KMS-11 (cell line): Measurements from ENCODE around the gene FLNB.

ENCODE experiments used
- H2AFZ ChIP-seq: fragments of 200-600 bp; sonication (generic); 2 replicates; pipeline ENCODE4 v1.6.1; 2016; ENCODE audit warnings: antibody characterized with exemption, mixed run types, low read depth
- H3K27ac ChIP-seq: fragments of 200-600 bp; sonication (generic); 2 replicates; pipeline ENCODE4 v1.6.1; 2016; ENCODE audit warnings: mild to moderate bottlenecking, mixed run types
- H3K27me3 ChIP-seq: fragments of 200-600 bp; sonication (generic); 2 replicates; pipeline ENCODE4 v1.6.1; 2017; ENCODE audit warnings: mild to moderate bottlenecking, low read depth, mixed run types, moderate library complexity; ENCODE audit not compliant: insufficient read depth
- H3K36me3 ChIP-seq: fragments of 200-600 bp; sonication (generic); 2 replicates; pipeline ENCODE4 v1.6.1; 2017; ENCODE audit warnings: mild to moderate bottlenecking, mixed run types; ENCODE audit not compliant: insufficient read depth
- H3K4me1 ChIP-seq: fragments of 200-600 bp; sonication (generic); 2 replicates; pipeline ENCODE4 v1.6.1; 2016; ENCODE audit warnings: mild to moderate bottlenecking, low read depth, mixed run types; ENCODE audit not compliant: poor library complexity, severe bottlenecking
- H3K4me2 ChIP-seq: fragments of 200-600 bp; sonication (generic); 2 replicates; pipeline ENCODE4 v1.7.0; 2016; ENCODE audit warnings: mild to moderate bottlenecking, mixed run types
- H3K4me3 ChIP-seq: fragments of 200-600 bp; sonication (generic); IDR thresholded peaks from 2 replicates; pipeline ENCODE4 v1.6.1; 2017; ENCODE audit warnings: low read depth, low read length, mixed read lengths; ENCODE audit not compliant: insufficient read depth
- H3K79me2 ChIP-seq: fragments of 200-600 bp; sonication (generic); 2 replicates; pipeline ENCODE4 v1.6.1; 2016; ENCODE audit warnings: low read depth, mixed run types; ENCODE audit not compliant: insufficient read depth
- H3K9ac ChIP-seq: fragments of 200-600 bp; sonication (generic); 2 replicates; pipeline ENCODE4 v1.6.1; 2016; ENCODE audit warnings: mild to moderate bottlenecking, mixed run types
- H4K20me1 ChIP-seq: fragments of 200-600 bp; sonication (generic); 2 replicates; pipeline ENCODE4 v1.6.1; 2016; ENCODE audit warnings: mild to moderate bottlenecking, mixed run types; ENCODE audit not compliant: insufficient read depth
- TF ChIP-seq, protein P1 (sequence below): fragments of 200-600 bp; sonication (generic); conservative IDR thresholded peaks from 2 replicates; pipeline ENCODE4 v1.6.1; 2017; ENCODE audit warnings: low read depth, mild to moderate bottlenecking, antibody characterized with exemption, low read length, moderate library complexity, mixed read lengths

Gene FLNB

DNA sequence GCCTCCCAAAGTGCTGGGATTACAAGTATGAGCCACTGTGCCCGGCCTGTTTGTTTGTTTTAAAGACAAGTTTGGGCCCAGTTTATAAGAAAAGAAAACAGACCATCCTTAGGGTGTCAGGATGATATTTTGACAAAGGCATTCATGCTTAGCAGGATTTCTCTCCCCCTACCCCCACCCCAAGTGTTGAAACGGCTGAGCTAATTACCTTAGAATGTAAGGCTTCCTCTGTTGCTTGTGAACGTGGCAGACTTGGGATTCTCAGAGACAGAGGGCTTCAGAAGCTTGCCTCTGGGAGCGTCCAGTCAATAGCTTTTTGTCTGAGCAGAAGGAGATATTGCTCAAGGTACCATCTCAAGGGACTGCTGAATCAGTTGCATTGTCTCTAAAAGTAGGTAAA lies 24.0 kb downstream of the FLNB start:
- Histone ChIP-seq H3K27ac (no peak overlapping the region), H3K27me3 (no peaks in the 10 kb centered on the region; the same call in 1 of the 2 replicates), H4K20me1 (no peaks in the 10 kb centered on the region), H2AFZ (no peak overlapping the region), H3K9ac (no peak overlapping the region), H3K4me3 (no peak overlapping the region), H3K79me2 (no peaks in the 10 kb centered on the region), H3K4me1 (peaks cover 33% of the 10 kb centered on the region), H3K4me2 (no peak overlapping the region), H3K36me3 (no peaks in the 10 kb centered on the region)
- TF ChIP-seq, protein P1, sequence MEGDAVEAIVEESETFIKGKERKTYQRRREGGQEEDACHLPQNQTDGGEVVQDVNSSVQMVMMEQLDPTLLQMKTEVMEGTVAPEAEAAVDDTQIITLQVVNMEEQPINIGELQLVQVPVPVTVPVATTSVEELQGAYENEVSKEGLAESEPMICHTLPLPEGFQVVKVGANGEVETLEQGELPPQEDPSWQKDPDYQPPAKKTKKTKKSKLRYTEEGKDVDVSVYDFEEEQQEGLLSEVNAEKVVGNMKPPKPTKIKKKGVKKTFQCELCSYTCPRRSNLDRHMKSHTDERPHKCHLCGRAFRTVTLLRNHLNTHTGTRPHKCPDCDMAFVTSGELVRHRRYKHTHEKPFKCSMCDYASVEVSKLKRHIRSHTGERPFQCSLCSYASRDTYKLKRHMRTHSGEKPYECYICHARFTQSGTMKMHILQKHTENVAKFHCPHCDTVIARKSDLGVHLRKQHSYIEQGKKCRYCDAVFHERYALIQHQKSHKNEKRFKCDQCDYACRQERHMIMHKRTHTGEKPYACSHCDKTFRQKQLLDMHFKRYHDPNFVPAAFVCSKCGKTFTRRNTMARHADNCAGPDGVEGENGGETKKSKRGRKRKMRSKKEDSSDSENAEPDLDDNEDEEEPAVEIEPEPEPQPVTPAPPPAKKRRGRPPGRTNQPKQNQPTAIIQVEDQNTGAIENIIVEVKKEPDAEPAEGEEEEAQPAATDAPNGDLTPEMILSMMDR: no peak

DNA sequence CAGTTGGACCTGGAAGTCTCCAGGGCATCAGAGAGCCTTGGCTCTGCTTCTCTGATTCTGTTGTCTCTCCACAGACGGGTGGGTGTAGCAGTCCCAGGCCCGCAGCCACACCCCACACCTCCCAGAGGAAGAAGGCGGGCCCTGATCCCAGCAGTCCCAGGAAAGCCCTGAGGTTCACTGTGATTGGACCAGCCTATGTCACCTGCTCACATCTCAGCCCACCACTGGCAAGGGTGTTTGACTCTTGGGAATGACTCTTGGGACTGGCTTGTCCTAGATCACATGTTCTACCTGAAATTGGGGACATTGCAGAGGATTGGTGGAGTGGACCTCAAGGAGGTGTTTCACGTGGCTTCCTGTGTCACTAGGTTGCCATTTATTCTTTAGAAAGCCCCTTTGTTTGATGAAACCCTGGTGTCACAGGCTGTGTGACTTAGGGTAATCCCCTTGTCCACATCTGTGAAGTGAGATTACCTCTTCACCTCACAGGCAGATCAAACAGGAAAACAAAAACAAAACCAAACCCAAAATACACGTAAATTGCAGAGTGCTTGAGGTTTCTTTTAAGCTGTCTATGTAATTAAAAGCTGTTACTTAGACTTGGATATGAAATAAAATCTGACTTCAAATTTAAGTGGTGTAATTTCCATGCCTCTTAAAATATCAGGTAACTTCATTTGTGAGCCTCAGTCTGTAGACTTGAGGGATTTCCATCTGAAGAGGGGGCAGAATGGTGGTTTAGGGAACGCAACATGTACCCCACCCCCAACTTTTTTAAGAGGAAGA lies 26.7 kb downstream of the FLNB start:
- H3K27ac ChIP-seq: no peak overlapping the region
- H3K4me2 ChIP-seq: peak overlapping the region; percentile 57
- H4K20me1 ChIP-seq: no peaks in the 10 kb centered on the region
- H3K36me3 ChIP-seq: no peaks in the 10 kb centered on the region
- H3K4me3 ChIP-seq: no peak overlapping the region
- H2AFZ ChIP-seq: no peak overlapping the region
- H3K9ac ChIP-seq: no peak overlapping the region
- peaks cover 55% of the 10 kb centered on the region for H3K4me1 ChIP-seq
- TF ChIP-seq, protein P1: no peak
- peaks cover 9% of the 10 kb centered on the region; the same call in 1 of the 2 replicates for H3K27me3 ChIP-seq
- no peaks in the 10 kb centered on the region for H3K79me2 ChIP-seq

DNA sequence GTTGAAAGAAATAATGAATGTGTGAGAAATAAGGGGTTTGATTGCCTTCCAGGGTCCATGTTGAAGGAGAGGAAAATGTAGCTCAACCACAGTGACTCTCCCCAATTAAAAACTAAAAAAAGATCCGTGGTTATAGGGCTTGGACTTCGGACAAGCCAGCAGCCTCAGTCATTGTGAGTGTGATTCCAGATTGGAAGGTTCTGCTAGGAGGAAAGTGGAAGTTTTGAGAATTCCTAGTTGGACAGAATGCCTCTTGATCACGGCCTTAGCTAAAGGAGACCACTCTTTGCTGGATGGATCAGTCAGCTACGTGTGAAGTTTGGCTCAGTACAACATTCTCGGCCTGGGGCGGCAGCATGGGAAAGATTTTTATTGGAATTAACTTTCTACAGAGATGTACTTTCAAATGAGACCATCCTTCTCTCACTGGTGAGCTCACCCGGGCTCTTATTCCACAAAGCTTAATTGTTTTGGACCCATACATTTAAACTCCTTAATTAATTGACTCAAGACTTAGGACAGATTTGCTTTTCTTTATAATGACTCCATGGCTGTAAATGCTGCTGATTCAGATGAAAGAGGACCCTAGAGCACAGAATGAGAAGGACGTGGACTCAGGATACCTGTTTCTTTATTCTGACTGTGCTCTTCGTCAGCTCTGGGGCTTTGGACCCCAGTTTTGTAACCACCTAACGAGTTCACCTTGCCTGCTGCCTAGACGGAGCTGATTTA lies 27.5 kb downstream of the FLNB start:
- TF ChIP-seq, protein P1: no peak
- H3K79me2 ChIP-seq: no peaks in the 10 kb centered on the region
- H4K20me1 ChIP-seq: 0 out of 2 replicates have a peak, but pooled peaks cover under 1% of the 10 kb centered on the region

DNA sequence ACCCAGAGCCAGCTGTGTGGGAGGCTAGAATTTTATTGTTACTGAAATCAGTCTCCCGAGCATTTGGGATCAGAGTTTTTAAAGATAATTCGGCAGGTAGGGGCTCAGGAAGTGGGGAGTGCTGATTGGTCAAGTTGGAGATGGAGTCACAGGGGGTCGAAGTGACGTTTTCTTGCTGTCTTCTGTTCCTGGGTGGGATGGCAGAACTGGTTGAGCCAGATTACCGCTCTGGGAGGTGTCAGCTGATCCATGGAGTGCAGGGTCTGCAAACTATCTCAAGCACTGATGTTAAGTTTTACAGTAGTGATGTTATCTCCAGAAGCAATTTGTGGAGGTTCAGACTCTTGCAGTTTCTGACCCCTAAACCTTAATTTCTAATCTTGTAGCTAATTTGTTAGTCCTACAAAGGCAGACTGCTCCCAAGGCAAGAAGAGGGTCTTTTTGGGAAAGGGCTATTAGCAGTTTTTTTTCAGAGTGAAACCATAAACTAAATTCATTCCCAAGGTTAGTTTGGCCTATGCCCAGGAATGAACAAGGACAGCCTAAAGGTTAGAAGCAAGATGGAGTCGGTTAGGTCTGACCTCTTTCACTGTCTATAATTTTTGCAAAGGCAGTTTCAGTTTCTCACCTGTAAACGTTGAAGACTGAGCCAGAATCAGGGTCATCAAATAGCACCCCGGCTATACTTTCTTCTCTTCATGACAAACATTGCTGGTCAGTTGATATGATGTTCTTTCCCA lies 28.2 kb downstream of the FLNB start:
- H3K79me2 ChIP-seq: no peaks in the 10 kb centered on the region
- H3K36me3 ChIP-seq: no peaks in the 10 kb centered on the region
- no peak overlapping the region for H3K4me3 ChIP-seq
- 0 out of 2 replicates have a peak, but pooled peaks cover 3% of the 10 kb centered on the region for H4K20me1 ChIP-seq
- H3K4me1 ChIP-seq: peaks cover 70% of the 10 kb centered on the region
- H3K27ac ChIP-seq: no peak overlapping the region
- H3K27me3 ChIP-seq: peaks cover 9% of the 10 kb centered on the region; the same call in 1 of the 2 replicates
- H2AFZ ChIP-seq: no peak overlapping the region
- H3K9ac ChIP-seq: no peak overlapping the region
- H3K4me2 ChIP-seq: no peak overlapping the region
- TF ChIP-seq, protein P1: no peak

More for the DNA sequence above, 27.5 kb downstream of the FLNB start:
- Histone ChIP-seq H3K4me2 (peak overlapping the region; percentile 57), H3K36me3 (no peaks in the 10 kb centered on the region), H3K27me3 (peaks cover 9% of the 10 kb centered on the region; the same call in 1 of the 2 replicates), H3K27ac (no peak overlapping the region), H2AFZ (no peak overlapping the region), H3K4me3 (no peak overlapping the region), H3K9ac (no peak overlapping the region), H3K4me1 (peaks cover 62% of the 10 kb centered on the region)
